A673 (cell line): Measurements from ENCODE around the gene RABL6. TPM values are rescaled to one million over a fixed set of nuclear protein-coding genes. Genes with fewer than 3 reads are reported as not detected.
A peak's percentile ranks its signal among the peaks of the same experiment; 100 is the strongest.

ENCODE experiments used
- BruUV-seq: library from RNA; stranded (reverse); fragments of 400-500 nt; replicated peaks from 2 replicates; lab custom pipeline; 2021; lab: Mats Ljungman, UMichigan
- CTCF ChIA-PET: fragments of 300-600 bp; sonication (Branson Sonifier 250); formaldehyde crosslinking; loops from one replicate; lab custom pipeline; 2022; ENCODE audit warnings: antibody characterized with exemption; lab: Charles Lee
- POLR2A ChIA-PET: fragments of 300-600 bp; sonication (Branson Sonifier 250); formaldehyde crosslinking; loops from one replicate; lab custom pipeline; 2022; ENCODE audit warnings: antibody characterized with exemption; ENCODE audit not compliant: low non-redundant PET; lab: Charles Lee
- DNase-seq: peaks from one replicate; pipeline ENCODE4 v3.0.0-alpha.2; 2015; ENCODE audit warnings: low spot score
- H3K27ac ChIP-seq: fragments of 200-600 bp; sonication (generic); 2 replicates; pipeline ENCODE4 v1.5.1; 2016; ENCODE audit warnings: mixed run types, low read depth, mild to moderate bottlenecking, mixed read lengths, antibody characterized with exemption, low read length; ENCODE audit not compliant: poor library complexity, severe bottlenecking
- H3K27me3 ChIP-seq: fragments of 200-600 bp; sonication (generic); replicated peaks from 2 replicates; pipeline ENCODE4 v1.6.1; 2017; ENCODE audit warnings: mixed run types, low read depth, mild to moderate bottlenecking, mixed read lengths, antibody characterized with exemption, low read length; ENCODE audit not compliant: insufficient read depth, poor library complexity
- H3K36me3 ChIP-seq: fragments of 200-600 bp; sonication (generic); 2 replicates; pipeline ENCODE4 v1.6.1; 2016; ENCODE audit warnings: mixed run types, mild to moderate bottlenecking, mixed read lengths, antibody characterized with exemption, low read length; ENCODE audit not compliant: insufficient read depth, poor library complexity, severe bottlenecking
- H3K4me1 ChIP-seq: fragments of 200-600 bp; sonication (generic); 2 replicates; pipeline ENCODE4 v1.6.1; 2017; ENCODE audit warnings: mixed run types, mild to moderate bottlenecking, mixed read lengths, antibody characterized with exemption, low read length; ENCODE audit not compliant: insufficient read depth, poor library complexity, severe bottlenecking
- H3K4me3 ChIP-seq: fragments of 200-600 bp; sonication (generic); 2 replicates; pipeline ENCODE4 v1.5.1; 2016; ENCODE audit warnings: low read depth, mixed run types, mild to moderate bottlenecking, mixed read lengths, low read length; ENCODE audit not compliant: poor library complexity, severe bottlenecking
- H3K9me3 ChIP-seq: fragments of 200-600 bp; sonication (generic); 2 replicates; pipeline ENCODE4 v1.6.1; 2016; ENCODE audit warnings: mixed run types, low read depth, mild to moderate bottlenecking, mixed read lengths, antibody characterized with exemption, low read length; ENCODE audit not compliant: poor library complexity, severe bottlenecking
- CTCF ChIP-seq: fragments of 300-800, 200-600 bp; sonication (generic); conservative IDR thresholded peaks from 2 replicates; pipeline ENCODE4 v1.5.1; 2017; ENCODE audit warnings: low read depth, mild to moderate bottlenecking, antibody characterized with exemption, low read length, moderate library complexity, mixed read lengths
- EZH2 ChIP-seq: fragments of 200-600 bp; sonication (generic); IDR thresholded peaks from 2 replicates; pipeline ENCODE4 v1.6.1; 2017; ENCODE audit warnings: borderline replicate concordance, low read depth, mild to moderate bottlenecking, mixed read lengths, antibody characterized with exemption, low read length; ENCODE audit not compliant: poor library complexity, severe bottlenecking
- intact Hi-C: fragments of 100-400 bp; cut with micrococcal nuclease; formaldehyde crosslinking; loops from one replicate; pipeline ENCODE4 v1.10.0; 2022; ENCODE audit not compliant: unreplicated experiment
- total RNA-seq: library from RNA; stranded (reverse); gene quantifications from 2 replicates; pipeline ENCODE4 v1.2.3, GENCODE V29; 2021

The RABL6 gene
- total RNA-seq, 1 experiment from 2014 or later, result 210 TPM

GRCh38 chr9:136808806-136809158 is 1.0 kb downstream of the RABL6 start:
- POLR2A ChIA-PET, result no interaction called here
- Histone ChIP-seq H3K27me3 (no peaks in the 10 kb centered on the region), H3K4me1 (peaks cover 26% of the 10 kb centered on the region), H3K36me3 (peaks cover 31% of the 10 kb centered on the region), H3K9me3 (no peaks in the 10 kb centered on the region), H3K4me3 (peak overlapping the region; percentile 98), H3K27ac (peak overlapping the region; percentile 93)
- no TSS peak for BruUV-seq
- peak; percentile 60 for DNase-seq
- intact Hi-C loops, result no loop called here
- TF ChIP-seq CTCF (no peak), EZH2 (no peak)
- CTCF ChIA-PET, result interaction anchor here (1.7 kb wide), 1 partner anchor 33 kb away, joined by 4 read pairs; the partner anchor contains the start of gene AJM1

GRCh38 chr9:136814725-136815421 is 7.1 kb downstream of the RABL6 start:
- CTCF ChIA-PET, result no interaction called here
- Histone ChIP-seq H3K27me3 (no peaks in the 10 kb centered on the region), H3K27ac (no peak overlapping the region), H3K4me1 (peaks cover 12% of the 10 kb centered on the region), H3K36me3 (peaks cover 49% of the 10 kb centered on the region), H3K4me3 (no peak overlapping the region), H3K9me3 (no peaks in the 10 kb centered on the region)
- no peak for DNase-seq
- intact Hi-C loops, result no loop called here
- TF ChIP-seq CTCF, result no peak
- no peak for TF ChIP-seq EZH2
- POLR2A ChIA-PET, result no interaction called here
- BruUV-seq, result no TSS peak

GRCh38 chr9:136815422-136815782 is 7.7 kb downstream of the RABL6 start:
- Histone ChIP-seq H3K4me1 (peaks cover 8% of the 10 kb centered on the region), H3K27me3 (no peaks in the 10 kb centered on the region), H3K4me3 (no peak overlapping the region), H3K9me3 (no peaks in the 10 kb centered on the region), H3K27ac (no peak overlapping the region), H3K36me3 (peaks cover 46% of the 10 kb centered on the region)
- ChIA-PET CTCF (no interaction called here), POLR2A (no interaction called here)
- no peak for TF ChIP-seq EZH2
- no peak for TF ChIP-seq CTCF
- no TSS peak for BruUV-seq
- intact Hi-C loops, result no loop called here
- DNase-seq, result no peak
